Body of pancreas (tissue), 4 donors: ENCODE measurements around the gene PLCG2. TPM values are rescaled to one million over a fixed set of nuclear protein-coding genes. Genes with fewer than 3 reads are reported as not detected.

ENCODE experiments used
- ATAC-seq: fragments of 150-250 bp; one replicate; pipeline ENCODE4 v1.9.1; 2016
- DNase-seq, 4 donors: peaks; one replicate each; pipeline ENCODE4 v3.0.0-alpha.2; 2019
- H3K27ac ChIP-seq, 4 donors: fragments of 200-600 bp; sonication (generic); 1 replicate in 3 of 4; 2 replicates in 1 of 4; pipeline versions ENCODE4 v1.5.1 to v1.6.1; 2016 to 2019; ENCODE audit warnings: mild to moderate bottlenecking in 1 of 4, mixed read lengths in 1 of 4, moderate library complexity in 1 of 4
- H3K27me3 ChIP-seq, 2 donors: fragments of 200-600 bp; sonication (generic); one replicate each; pipeline ENCODE4 v1.6.0; 2016; ENCODE audit warnings: mild to moderate bottlenecking in 1 of 2
- H3K36me3 ChIP-seq, 2 donors: fragments of 200-600 bp; sonication (generic); replicated peaks in 1 of 2; 2 replicates each; pipeline ENCODE4 v1.5.1; 2016; ENCODE audit warnings: low read depth in 2 of 2; ENCODE audit not compliant: insufficient read depth in 1 of 2
- H3K4me1 ChIP-seq: fragments of 200-600 bp; sonication (generic); one replicate; pipeline ENCODE4 v1.6.0; 2016
- H3K4me3 ChIP-seq, 2 donors: fragments of 200-600 bp; sonication (generic); 1 replicate in 1 of 2; 2 replicates in 1 of 2; pipeline ENCODE4 v1.5.1; 2016 to 2019
- H3K9me3 ChIP-seq, 3 donors: fragments of 200-600 bp; sonication (generic); 1 replicate in 2 of 3; 2 replicates in 1 of 3; pipeline ENCODE4 v1.5.1; 2016
- POLR2A ChIP-seq, 3 donors: fragments of 450-650 bp; IDR thresholded peaks; one replicate each; pipeline ENCODE4 v1.6.1; 2016; ENCODE audit warnings: antibody characterized with exemption in 3 of 3, mild to moderate bottlenecking in 2 of 3
- WGBS, 2 donors: methylation state at CpG; one replicate each; pipeline ENCODE4 v1.1.5; 2017; 5-methylcytosine and 5-hydroxymethylcytosine counted together
- intact Hi-C: fragments of 100-400 bp; cut with DNase I; formaldehyde crosslinking; loops from one replicate; pipeline ENCODE4 v1.15.1; 2023
- total RNA-seq, 2 donors: library from RNA; depleted of rRNA; stranded (reverse); fragments of >200 nt; gene quantifications; one replicate each; pipeline ENCODE4 v1.1.0, GENCODE V29; 2016
- TF ChIP-seq, protein P1 (sequence below), 7 experiments: fragments of 450-650 bp in 4 of 7; fragments of 200-600 bp in 3 of 7; sonication (generic) in 3 of 7; IDR thresholded peaks; one replicate each; pipeline ENCODE4 v1.5.1; 2016 to 2019; ENCODE audit warnings: antibody characterized with exemption in 7 of 7

PLCG2 gene
- total RNA-seq, 2 donors from 2014 or later = 6.7 to 9.6 TPM

- H3K9me3 ChIP-seq = no peaks in the 10 kb centered on the region
- intact Hi-C loops = loop anchor here (5.0 kb wide), 1 partner anchor 286 kb away; no protein-coding TSS in a partner anchor
- 8 to 20% methylated on average over 3 of the region's 3 CpGs for WGBS, 2 donors
- TF ChIP-seq, protein P1, sequence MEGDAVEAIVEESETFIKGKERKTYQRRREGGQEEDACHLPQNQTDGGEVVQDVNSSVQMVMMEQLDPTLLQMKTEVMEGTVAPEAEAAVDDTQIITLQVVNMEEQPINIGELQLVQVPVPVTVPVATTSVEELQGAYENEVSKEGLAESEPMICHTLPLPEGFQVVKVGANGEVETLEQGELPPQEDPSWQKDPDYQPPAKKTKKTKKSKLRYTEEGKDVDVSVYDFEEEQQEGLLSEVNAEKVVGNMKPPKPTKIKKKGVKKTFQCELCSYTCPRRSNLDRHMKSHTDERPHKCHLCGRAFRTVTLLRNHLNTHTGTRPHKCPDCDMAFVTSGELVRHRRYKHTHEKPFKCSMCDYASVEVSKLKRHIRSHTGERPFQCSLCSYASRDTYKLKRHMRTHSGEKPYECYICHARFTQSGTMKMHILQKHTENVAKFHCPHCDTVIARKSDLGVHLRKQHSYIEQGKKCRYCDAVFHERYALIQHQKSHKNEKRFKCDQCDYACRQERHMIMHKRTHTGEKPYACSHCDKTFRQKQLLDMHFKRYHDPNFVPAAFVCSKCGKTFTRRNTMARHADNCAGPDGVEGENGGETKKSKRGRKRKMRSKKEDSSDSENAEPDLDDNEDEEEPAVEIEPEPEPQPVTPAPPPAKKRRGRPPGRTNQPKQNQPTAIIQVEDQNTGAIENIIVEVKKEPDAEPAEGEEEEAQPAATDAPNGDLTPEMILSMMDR (IDR thresholded peaks at IDR 0.05) = peak; percentile 40 to 76 (median 70)
- TF ChIP-seq POLR2A (IDR thresholded peaks at IDR 0.05) = no peak
- H3K4me1 ChIP-seq = peaks cover 4% of the 10 kb centered on the region
- peaks cover 0 to 2% of the 10 kb centered on the region in 2 donors for H3K36me3 ChIP-seq
- no peak overlapping the region for H3K27ac ChIP-seq
- no peak overlapping the region for H3K4me3 ChIP-seq
- peaks cover 0 to 4% of the 10 kb centered on the region in 2 donors for H3K27me3 ChIP-seq
- ATAC-seq = peak; percentile 65
- no peak for DNase-seq
These were observed 161.9 kb downstream of the PLCG2 start for GRCh38 chr16:81940781-81941560.

GRCh38 chr16:81942007-81942601 lies 163.0 kb downstream of the PLCG2 start:
- Histone ChIP-seq H3K4me3 (no peak overlapping the region), H3K9me3 (no peaks in the 10 kb centered on the region), H3K27ac (no peak overlapping the region), H3K36me3 (peaks cover 0 to under 1% of the 10 kb centered on the region in 2 donors), H3K27me3 (peaks cover 0 to 4% of the 10 kb centered on the region in 2 donors), H3K4me1 (peaks cover 4% of the 10 kb centered on the region)
- no peak for TF ChIP-seq POLR2A (IDR thresholded peaks at IDR 0.05)
- TF ChIP-seq, protein P1 (IDR thresholded peaks at IDR 0.05) = no peak
- DNase-seq (no peak), ATAC-seq (no peak)
- intact Hi-C loops = loop anchor here (5.0 kb wide), 1 partner anchor 285 kb away; no protein-coding TSS in a partner anchor
- WGBS, 2 donors = 57% methylated on average over 7 of the region's 7 CpGs

DNA sequence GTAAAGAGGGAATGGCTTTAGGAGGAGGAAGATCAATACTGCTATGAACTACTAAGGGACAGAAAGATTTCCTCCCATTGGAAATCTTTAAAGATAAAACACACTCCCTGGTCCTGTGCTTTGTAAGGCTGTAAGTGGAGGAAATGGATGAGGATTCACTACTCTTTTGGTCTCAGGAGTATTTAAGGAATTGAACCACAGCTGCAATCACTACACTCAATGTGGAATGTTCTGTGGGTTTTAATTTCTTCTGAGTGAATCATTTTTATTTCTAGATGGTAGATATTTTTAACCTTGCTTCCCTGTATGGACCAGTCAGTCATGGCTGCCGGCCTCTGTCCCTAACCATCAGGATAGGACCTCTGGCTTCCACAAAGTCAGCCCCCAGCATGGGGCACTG lies 166.6 kb downstream of the PLCG2 start:
- Histone ChIP-seq H3K4me3 (no peak overlapping the region), H3K27me3 (peaks cover 0 to under 1% of the 10 kb centered on the region in 2 donors), H3K36me3 (peaks cover 0 to 2% of the 10 kb centered on the region in 2 donors), H3K4me1 (peaks cover 4% of the 10 kb centered on the region), H3K27ac (no peak overlapping the region), H3K9me3 (no peaks in the 10 kb centered on the region)
- WGBS, 2 donors = 72 to 79% methylated on average over 1 of the region's 1 CpG
- DNase-seq = no peak
- ATAC-seq = no peak
- TF ChIP-seq, protein P1 (IDR thresholded peaks at IDR 0.05) = no peak
- no peak for TF ChIP-seq POLR2A (IDR thresholded peaks at IDR 0.05)
- intact Hi-C loops = no loop called here

GRCh38 chr16:81946206-81946605 lies 167.1 kb downstream of the PLCG2 start:
- Histone ChIP-seq H3K9me3 (no peaks in the 10 kb centered on the region), H3K27me3 (no peaks in the 10 kb centered on the region), H3K27ac (no peak overlapping the region), H3K4me1 (peaks cover under 1% of the 10 kb centered on the region), H3K36me3 (peaks cover 0 to 2% of the 10 kb centered on the region in 2 donors), H3K4me3 (no peak overlapping the region)
- no peak for TF ChIP-seq POLR2A (IDR thresholded peaks at IDR 0.05)
- TF ChIP-seq, protein P1 (IDR thresholded peaks at IDR 0.05) = no peak
- intact Hi-C loops = no loop called here
- ATAC-seq = no peak
- WGBS, 2 donors = 88% methylated on average over 5 of the region's 5 CpGs
- no peak for DNase-seq
